Measurements from ENCODE around the gene SPTBN4. TPM values are rescaled to one million over a fixed set of nuclear protein-coding genes. Genes with fewer than 3 reads are reported as not detected.
"Not testable (repeated sequence)": the region's sequence is repeated elsewhere in the genome, so short reads cannot be mapped to it uniquely, and the experiment has no call there.

Gene SPTBN4
- total RNA-seq, 2 donors from 2014 or later, result 1.7 to 2.7 TPM

- intact Hi-C loops (cut with DNase I), result no loop called here
Measured at GRCh38 chr19:40521276-40521675, 54.5 kb downstream of the SPTBN4 start.

GRCh38 chr19:40521900-40522299, 55.1 kb downstream of the SPTBN4 start:
- intact Hi-C loops (cut with DNase I); DNase-seq (ENCODE audit: low spot score): not testable (repeated sequence)

More at GRCh38 chr19:40521276-40521675, 54.5 kb downstream of the SPTBN4 start:
- DNase-seq (ENCODE audit: low spot score), result no peak

- intact Hi-C loops (cut with DNase I), result no loop called here
- DNase-seq (ENCODE audit: low spot score), result no peak
Measured at GRCh38 chr19:40523322-40524047, 56.7 kb downstream of the SPTBN4 start.

GRCh38 chr19:40524133-40524549, 57.3 kb downstream of the SPTBN4 start:
- no peak for DNase-seq (ENCODE audit: low spot score)
- intact Hi-C loops (cut with DNase I), result no loop called here

- no peak for DNase-seq (ENCODE audit: low spot score)
- intact Hi-C loops (cut with DNase I), result loop anchor here (1.0 to 5.0 kb wide), 2 partner anchors 43 to 108 kb away; no protein-coding TSS in a partner anchor
Measured at GRCh38 chr19:40524655-40525054, 57.9 kb downstream of the SPTBN4 start.

GRCh38 chr19:40525234-40526051, 58.6 kb downstream of the SPTBN4 start:
- intact Hi-C loops (cut with DNase I), result loop anchor here (1.0 to 5.0 kb wide), 3 partner anchors 25 to 107 kb away; no protein-coding TSS in a partner anchor
- no peak for DNase-seq (ENCODE audit: low spot score)

GRCh38 chr19:40528078-40528477, 61.3 kb downstream of the SPTBN4 start:
- DNase-seq (ENCODE audit: low spot score), result no peak
- intact Hi-C loops (cut with DNase I), result loop anchor here in 1 of 2 donors (5.0 kb wide), 1 partner anchor 104 kb away; no protein-coding TSS in a partner anchor

- intact Hi-C loops (cut with DNase I), result loop anchor here in 1 of 2 donors (5.0 kb wide), 1 partner anchor 104 kb away; no protein-coding TSS in a partner anchor
Measured at GRCh38 chr19:40528533-40529092, 61.8 kb downstream of the SPTBN4 start.

GRCh38 chr19:40529093-40529954, 62.5 kb downstream of the SPTBN4 start:
- intact Hi-C loops (cut with DNase I), result loop anchor here in 1 of 2 donors (5.0 kb wide), 1 partner anchor 103 kb away; no protein-coding TSS in a partner anchor
- peak; percentile 96 for DNase-seq (ENCODE audit: low spot score)

More at GRCh38 chr19:40528533-40529092, 61.8 kb downstream of the SPTBN4 start:
- no peak for DNase-seq (ENCODE audit: low spot score)

- intact Hi-C loops (cut with DNase I), result loop anchor here (5.0 to 10.0 kb wide), 2 partner anchors 65 to 67 kb away; no protein-coding TSS in a partner anchor
Measured at GRCh38 chr19:40530091-40530901, 63.5 kb downstream of the SPTBN4 start.

GRCh38 chr19:40533508-40533907, 66.7 kb downstream of the SPTBN4 start:
- DNase-seq (ENCODE audit: low spot score), result no peak
- intact Hi-C loops (cut with DNase I), result loop anchor here (5.0 to 10.0 kb wide), 2 partner anchors 61 to 64 kb away; no protein-coding TSS in a partner anchor

More at GRCh38 chr19:40530091-40530901, 63.5 kb downstream of the SPTBN4 start:
- DNase-seq (ENCODE audit: low spot score), result no peak

GRCh38 chr19:40534148-40534547, 67.3 kb downstream of the SPTBN4 start:
- intact Hi-C loops (cut with DNase I), result loop anchor here (5.0 to 10.0 kb wide), 2 partner anchors 61 to 63 kb away; no protein-coding TSS in a partner anchor
- DNase-seq (ENCODE audit: low spot score), result no peak

GRCh38 chr19:40539070-40539469, 72.3 kb downstream of the SPTBN4 start:
- intact Hi-C loops (cut with DNase I), result loop anchor here in 1 of 2 donors (10.0 kb wide), 1 partner anchor 56 kb away; no protein-coding TSS in a partner anchor

GRCh38 chr19:40542202-40542859, 75.5 kb downstream of the SPTBN4 start:
- no peak for DNase-seq (ENCODE audit: low spot score)
- intact Hi-C loops (cut with DNase I), result no loop called here

More at GRCh38 chr19:40539070-40539469, 72.3 kb downstream of the SPTBN4 start:
- DNase-seq (ENCODE audit: low spot score), result no peak

GRCh38 chr19:40543029-40543597, 76.3 kb downstream of the SPTBN4 start:
- DNase-seq (ENCODE audit: low spot score), result no peak
- intact Hi-C loops (cut with DNase I), result no loop called here

- DNase-seq (ENCODE audit: low spot score); intact Hi-C loops (cut with DNase I): not testable (repeated sequence)
Measured at GRCh38 chr19:40546153-40546841, 79.5 kb downstream of the SPTBN4 start.

All from posterior vena cava (tissue), 2 donors.